Ureter (tissue), 1 donor: ENCODE results near the gene PKM. TPM values are rescaled to one million over a fixed set of nuclear protein-coding genes. Genes with fewer than 3 reads are reported as not detected.
A peak's percentile ranks its signal among the peaks of the same experiment; 100 is the strongest.
"Not testable (repeated sequence)": the region's sequence is repeated elsewhere in the genome, so short reads cannot be mapped to it uniquely, and the experiment has no call there.

Experiments
- DNase-seq: peaks from one replicate; pipeline ENCODE4 v3.0.0-alpha.2; 2020; ENCODE audit warnings: low spot score
- total RNA-seq: library from RNA; stranded (reverse); gene quantifications from one replicate; pipeline ENCODE4 v1.2.4, GENCODE V29; 2023
- donor health status: DM: yes; HTN: yes; CAD: no.

PKM gene
- 1,020 TPM for total RNA-seq

- DNase-seq = peak; percentile 98
Observed at GRCh38 chr15:72231066-72231832, at the start of gene PKM. Gene PKM (minus strand): TSS chr15:72231190. CDS start chr15:72219097, 12,093 bp downstream.

GRCh38 chr15:72280751-72281150 is 49.8 kb upstream of the PKM start:
- DNase-seq = no peak

DNA sequence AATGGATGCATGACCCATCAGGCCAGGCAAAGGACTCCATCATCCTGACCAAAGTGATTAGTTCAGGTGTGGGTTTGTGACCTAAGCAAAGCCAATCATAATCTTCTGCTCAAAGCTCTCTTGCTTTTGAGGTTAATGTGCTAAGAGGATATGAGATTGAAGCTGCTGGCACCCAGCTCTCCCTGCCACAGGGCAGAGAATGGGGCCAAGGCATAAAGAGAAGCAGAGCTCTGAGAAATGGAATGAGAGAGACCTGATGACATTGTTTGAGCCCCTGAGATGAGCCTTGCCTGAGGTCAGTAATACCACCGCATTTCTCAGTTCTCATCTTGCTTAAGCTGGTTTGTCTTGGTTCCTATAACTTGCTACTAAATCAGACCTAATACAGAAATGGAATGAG is 47.7 kb upstream of the PKM start:
- DNase-seq = no peak

DNA sequence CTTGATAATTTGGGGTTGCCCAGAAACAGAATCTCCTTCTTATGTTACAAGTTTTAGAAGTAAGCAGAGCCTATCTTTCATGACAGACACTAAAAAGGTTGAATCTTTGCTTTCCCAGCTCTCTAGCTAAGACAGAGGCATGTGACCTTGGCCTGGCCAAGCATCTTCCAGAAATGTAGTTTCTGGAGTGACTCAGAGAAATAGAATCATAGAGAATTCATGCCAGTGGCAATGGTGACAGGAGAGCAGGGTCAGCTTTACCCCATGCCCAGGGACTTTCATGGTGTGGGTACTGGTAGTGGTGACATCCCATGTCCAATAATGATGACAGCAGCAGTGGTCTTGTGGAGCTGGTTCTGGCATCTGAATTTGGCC is 45.3 kb upstream of the PKM start:
- no peak for DNase-seq

DNA sequence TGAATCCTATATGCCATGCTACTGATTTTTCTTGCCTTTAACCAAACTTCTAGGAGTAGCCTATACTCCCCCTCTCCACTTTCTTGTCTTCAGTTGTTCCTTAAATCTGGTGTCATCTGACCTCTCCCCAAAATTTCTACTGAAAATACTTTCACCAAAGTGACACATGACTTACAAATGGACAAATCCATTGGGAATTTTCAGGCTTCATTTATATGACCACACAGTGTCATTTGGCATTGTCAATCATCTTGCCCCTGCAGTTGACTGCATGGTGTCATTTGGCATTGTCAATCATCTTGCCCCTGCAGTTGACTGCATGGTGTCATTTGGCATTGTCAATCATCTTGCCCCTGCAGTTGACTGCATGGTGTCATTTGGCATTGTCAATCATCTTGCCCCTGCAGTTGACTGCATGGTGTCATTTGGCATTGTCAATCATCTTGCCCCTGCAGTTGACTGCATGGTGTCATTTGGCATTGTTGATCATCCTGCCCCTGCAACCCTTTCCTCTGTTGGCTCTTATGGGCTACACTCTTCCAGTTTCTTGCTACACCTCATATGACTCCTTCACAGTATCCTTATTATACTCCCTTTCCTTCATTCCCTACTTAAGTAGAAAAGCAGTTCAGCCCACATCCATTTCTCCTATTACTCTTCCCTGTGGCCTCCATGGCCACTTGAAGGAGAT is 44.8 kb upstream of the PKM start:
- not testable (repeated sequence) for DNase-seq

- no peak for DNase-seq
Observed at GRCh38 chr15:72272997-72273352, 42.0 kb upstream of the PKM start.

DNA sequence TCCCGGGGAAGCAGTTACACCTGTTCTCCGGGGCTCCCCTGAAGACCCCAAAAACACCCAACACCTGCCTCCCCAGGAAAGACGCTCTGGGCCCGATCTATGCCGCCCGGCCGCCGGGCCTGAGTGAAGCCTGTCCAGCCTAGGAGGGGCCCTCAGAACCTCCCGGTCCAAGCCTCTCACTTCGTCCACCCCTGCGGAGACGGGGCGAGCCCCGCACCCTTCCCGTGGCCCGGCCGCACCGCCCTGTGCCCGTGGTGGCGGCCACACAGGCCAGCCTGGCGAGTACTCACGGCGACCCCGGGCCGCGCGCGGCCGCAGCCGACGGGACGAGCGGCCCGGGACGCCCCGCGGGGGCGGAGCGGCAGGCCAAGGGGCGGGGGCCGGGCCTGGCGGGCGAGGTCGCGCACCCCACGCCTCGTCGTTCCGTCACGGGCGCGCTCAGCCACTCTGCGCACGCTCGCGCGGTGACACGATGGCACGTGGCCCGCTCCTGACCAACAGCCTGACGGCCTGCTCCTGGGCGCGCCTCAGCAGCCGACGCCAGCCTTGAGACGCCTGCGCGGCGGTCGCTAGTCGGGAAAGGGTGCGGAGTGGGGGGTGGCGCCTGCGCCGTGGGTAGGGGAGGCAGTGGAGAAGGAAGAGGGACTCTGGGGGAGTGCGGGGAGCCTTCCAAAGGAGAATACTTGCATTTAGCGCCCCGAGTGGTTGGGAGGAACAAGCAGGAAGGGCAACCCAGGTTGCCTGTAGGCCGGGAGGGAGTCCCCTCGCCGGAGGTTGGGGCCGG is 41.4 kb upstream of the PKM start, which contains the start of gene PARP6:
Gene PARP6 (minus strand): TSS at position 342 of the 784 bp plus-strand sequence. CDS start 5,077 bp downstream, outside the sequence.
- peak; percentile 99 for DNase-seq

GRCh38 chr15:72271895-72272212 is 40.9 kb upstream of the PKM start:
- DNase-seq = no peak

DNA sequence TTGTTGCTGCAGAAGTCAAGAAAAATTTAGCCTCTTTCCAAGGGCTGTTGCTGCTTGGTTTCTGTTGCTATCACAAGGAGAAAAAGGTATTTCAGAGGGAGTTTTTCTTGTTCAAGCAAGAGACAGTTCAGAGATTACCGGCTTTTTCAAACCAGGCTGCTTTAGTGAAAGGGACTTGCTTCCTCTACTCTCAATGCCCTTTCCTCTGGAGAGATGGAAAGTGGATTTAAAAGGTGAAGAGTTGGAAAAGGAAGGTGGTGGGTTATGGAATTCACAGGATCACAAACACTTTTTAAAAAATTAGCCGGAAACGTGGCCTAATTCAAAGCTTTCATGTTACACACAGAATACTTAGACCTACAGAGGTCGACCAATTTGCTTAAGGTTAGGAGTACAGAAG is 40.2 kb upstream of the PKM start:
- no peak for DNase-seq

DNA sequence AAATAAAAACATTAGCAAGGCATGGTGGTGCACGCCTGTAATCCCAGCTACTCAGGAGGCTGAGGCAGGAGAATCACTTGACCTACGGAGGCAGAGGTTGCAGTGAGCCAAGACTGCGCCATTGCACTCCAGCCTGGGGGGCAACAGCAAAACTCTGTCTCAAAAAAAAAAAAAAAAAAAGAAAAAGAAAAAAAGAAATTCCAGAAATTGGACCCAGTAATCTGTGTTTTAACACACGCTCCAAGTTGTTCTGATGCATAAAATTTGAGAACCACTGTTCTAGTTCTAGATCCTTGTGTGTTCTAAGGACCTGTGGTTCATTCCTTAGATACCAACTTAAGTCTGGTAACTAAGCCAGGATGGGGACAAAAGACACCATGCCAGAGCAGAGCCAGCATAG is 38.7 kb upstream of the PKM start:
- no peak for DNase-seq

- no peak for DNase-seq
Observed at GRCh38 chr15:72265031-72265430, 34.0 kb upstream of the PKM start.

DNA sequence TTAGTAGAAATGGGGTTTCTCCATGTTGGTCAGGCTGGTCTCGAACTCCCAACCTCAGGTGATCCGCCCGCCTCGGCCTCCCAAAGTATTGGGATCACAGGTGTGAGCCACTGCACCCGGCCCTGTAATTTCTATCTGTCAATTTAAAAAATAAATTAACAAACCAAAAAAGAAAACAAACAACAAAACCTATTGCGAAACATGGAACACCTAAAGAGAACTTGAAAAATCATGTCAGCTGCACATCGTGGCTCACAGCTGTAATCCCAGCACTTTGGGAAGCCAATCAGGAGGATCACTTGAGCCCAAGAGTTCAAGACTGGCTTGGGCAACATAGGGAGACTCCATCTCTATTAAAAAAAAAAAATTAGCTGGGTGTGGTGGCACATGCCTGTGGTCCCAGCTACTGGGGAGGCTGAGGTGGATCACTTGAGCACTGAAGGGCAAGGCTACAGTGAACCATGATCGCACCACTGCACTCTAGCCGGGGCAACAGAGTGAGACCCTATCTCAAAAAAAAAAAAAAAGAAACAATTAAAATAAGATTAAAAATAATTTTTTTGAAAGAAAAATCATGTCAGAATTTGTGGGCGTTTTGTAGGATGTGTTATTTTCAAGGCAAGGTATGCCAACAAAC is 21.8 kb upstream of the PKM start:
- DNase-seq = no peak

GRCh38 chr15:72249142-72249810 is 18.3 kb upstream of the PKM start:
- no peak for DNase-seq

DNA sequence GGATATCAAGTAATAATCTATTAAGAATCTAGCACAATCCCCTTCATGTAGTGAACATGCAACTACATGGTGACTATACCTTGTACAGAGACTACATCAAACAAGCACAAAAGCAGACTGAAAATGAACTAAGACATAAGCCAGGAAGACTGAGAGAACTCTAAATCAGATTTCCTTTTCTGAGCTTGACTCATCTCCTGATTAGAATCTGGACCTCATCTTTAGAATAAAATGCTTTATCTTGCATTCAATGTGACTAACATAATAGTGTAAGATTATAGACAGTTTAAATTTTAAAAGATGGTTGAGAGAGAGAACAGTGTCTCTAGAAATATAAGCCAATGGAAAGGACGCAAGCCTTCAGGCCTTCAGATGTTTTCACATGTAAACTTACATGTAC is 17.5 kb upstream of the PKM start:
- DNase-seq = no peak

DNA sequence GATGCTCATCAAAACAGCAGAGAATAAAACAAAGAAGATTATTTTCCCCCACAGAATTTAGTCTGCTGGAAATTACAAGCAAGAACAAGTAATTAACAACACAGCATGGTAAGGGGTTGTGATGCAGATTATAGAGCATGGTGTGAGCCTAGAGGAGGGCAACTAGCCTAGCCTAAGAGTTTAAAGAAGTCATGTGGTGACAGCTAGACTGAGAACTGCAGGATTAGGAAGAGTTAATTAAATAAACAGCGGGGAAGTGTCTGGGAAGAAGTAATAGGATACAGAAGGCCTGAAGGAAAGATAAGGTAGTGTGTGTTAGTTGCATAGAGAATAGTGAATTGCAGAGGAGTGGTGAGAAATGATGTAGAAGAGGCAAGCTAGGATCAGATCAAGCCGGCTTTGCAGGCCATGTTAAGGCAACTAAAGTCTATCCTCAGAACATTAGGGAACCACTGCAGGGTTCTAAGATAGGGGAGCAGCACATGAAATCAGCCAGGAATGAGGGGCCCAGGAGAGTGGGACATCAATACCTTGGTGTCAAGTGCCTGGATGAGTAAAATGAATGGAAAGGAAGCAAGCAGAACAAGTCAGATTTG is 11.9 kb upstream of the PKM start:
- DNase-seq = no peak

GRCh38 chr15:72239652-72240051 is 8.7 kb upstream of the PKM start:
- no peak for DNase-seq

- no peak for DNase-seq
Observed at GRCh38 chr15:72238586-72238985, 7.6 kb upstream of the PKM start.

DNA sequence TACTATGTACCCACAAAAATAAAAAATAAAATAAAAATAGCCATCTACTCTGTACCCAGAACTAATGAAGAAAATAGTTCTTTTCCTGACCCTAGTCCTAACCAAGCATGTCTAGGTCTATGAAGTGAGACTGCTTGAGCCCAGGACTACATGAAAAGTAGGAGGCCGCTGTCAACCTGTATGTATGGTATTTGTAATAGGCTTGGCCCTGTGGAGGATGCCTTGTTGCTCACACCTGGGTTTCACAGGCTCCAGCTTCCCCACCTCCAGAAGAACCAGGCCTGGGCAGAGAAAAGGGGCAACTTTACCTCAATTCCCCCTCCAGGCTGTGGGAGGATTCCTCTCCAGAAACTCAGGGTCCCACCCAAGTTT is 6.8 kb upstream of the PKM start:
- DNase-seq = no peak

DNA sequence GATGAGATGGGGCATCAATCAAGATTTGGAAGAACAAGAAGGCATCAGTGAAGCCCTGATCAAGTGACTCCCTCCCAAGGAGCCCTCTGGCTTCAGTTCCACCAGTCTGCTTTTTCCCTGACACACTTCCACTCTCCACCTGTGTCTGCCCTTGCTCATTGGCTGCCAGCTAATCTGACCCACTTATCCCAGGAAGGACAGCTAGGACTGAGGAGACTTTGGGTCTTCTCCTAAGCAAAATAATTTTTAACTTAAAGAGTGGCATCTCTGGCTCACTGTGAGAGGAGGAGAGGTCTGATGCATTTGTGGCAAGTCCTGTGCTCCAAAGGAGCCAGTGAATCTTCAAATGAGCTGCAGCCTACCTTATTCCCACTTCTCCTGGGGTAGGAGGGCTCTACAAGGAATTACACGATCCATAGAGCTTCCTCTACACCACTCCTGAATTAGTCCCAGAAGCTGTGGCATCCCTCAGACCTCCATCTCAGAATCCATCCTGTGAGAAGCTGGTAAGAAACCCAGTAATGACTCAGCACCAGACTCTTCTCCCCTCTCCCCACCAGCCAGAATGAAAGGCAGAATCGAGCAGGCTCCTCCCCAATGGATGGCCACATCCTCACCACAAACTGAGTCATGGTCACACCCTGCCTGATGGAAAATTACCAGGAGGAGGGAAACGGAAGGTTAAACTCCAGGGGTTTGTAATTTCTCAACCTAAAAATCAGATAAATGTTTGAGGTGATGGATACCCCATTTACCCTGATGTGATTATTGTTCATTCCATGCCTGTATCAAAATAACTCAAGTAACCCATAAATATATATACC is 6.3 kb upstream of the PKM start:
- DNase-seq = peak; percentile 83

GRCh38 chr15:72236381-72237003 is 5.5 kb upstream of the PKM start:
- DNase-seq = no peak
